Measurements from ENCODE around the gene ATP4A.

The ATP4A gene

GRCh38 chr19:35585848-35586247, 22.4 kb upstream of the ATP4A start, which contains the start of gene PMIS2:
TSS of gene PMIS2 (plus strand) at chr19:35586173. CDS start at chr19:35586260, 87 bp downstream.
- Mint-ChIP-seq H3K36me3 (no peaks in the 10 kb centered on the region), H3K9me3 (ENCODE audit: low read depth) (no peaks in the 10 kb centered on the region), H3K4me3 (no peak within 1 kb of the TSS), H3K27me3 (peaks cover 14% of the 10 kb centered on the region), H3K4me1 (ENCODE audit: low read depth) (no peaks in the 10 kb centered on the region), H3K27ac (no peak within 1 kb of the TSS)

DNA sequence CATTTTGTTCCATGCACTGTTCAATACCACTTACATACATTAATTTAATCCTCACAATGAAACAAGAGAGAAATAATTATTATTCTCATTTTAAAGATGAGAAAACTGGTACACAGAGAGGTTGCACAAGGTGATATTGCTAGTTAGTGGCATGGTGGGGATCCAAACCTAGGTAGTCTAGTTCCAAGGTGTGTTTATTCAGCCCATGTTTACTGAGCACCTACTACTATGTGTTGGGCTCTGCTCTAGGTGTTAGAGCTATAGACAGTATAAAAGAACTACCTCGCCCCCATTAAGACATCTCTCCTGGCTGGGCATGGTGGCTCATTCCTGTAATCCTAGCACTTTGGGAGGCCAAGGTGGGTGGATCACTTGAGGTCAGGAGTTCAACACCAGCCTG, 19.3 kb upstream of the ATP4A start:
- peaks cover 2% of the 10 kb centered on the region for H3K36me3 Mint-ChIP-seq
- no peaks in the 10 kb centered on the region for H3K4me1 Mint-ChIP-seq (ENCODE audit: low read depth)
- no peak overlapping the region for H3K27ac Mint-ChIP-seq
- H3K27me3 Mint-ChIP-seq: peaks cover 19% of the 10 kb centered on the region
- no peak overlapping the region for H3K4me3 Mint-ChIP-seq
- no peaks in the 10 kb centered on the region for H3K9me3 Mint-ChIP-seq (ENCODE audit: low read depth)

- no peak overlapping the region for H3K27ac Mint-ChIP-seq
- peaks cover 26% of the 10 kb centered on the region for H3K9me3 Mint-ChIP-seq (ENCODE audit: low read depth)
- no peak overlapping the region for H3K4me3 Mint-ChIP-seq
- H3K27me3 Mint-ChIP-seq: peaks cover 12% of the 10 kb centered on the region
- H3K4me1 Mint-ChIP-seq (ENCODE audit: low read depth): no peaks in the 10 kb centered on the region
- H3K36me3 Mint-ChIP-seq: peaks cover 24% of the 10 kb centered on the region
Observed at GRCh38 chr19:35578707-35579106, 15.2 kb upstream of the ATP4A start.

GRCh38 chr19:35577918-35578317, 14.5 kb upstream of the ATP4A start:
- Mint-ChIP-seq H3K4me3 (no peak overlapping the region), H3K36me3 (peaks cover 24% of the 10 kb centered on the region), H3K4me1 (ENCODE audit: low read depth) (no peaks in the 10 kb centered on the region), H3K27me3 (peaks cover 10% of the 10 kb centered on the region), H3K27ac (no peak overlapping the region), H3K9me3 (ENCODE audit: low read depth) (peaks cover 26% of the 10 kb centered on the region)

DNA sequence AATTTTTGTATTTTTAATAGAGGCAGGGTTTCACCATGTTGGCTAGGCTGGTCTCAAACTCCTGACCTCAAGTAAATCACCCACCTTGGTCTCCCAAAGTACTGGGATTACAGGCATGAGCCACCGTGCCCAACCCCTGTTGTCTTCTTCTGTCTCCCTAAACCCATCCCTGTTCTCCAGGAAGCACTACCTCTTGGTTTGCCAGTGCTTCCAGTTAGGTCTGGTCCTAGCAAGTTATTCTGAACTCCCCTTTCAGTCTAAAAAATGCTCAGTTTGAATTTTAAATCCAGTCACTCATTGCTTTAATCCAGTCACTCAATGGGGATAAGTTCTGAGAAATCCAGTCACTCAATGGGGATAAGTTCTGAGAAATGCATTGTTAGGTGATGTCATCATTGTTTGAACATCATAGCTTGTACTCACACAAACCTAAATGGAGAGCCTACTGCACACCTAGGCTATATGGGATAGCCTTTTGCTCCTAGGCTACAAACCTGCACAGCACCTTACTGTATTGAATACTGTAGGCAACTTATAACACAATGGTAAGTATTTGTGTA, 8.0 kb upstream of the ATP4A start:
- Mint-ChIP-seq H3K27ac (no peak overlapping the region), H3K36me3 (peaks cover 14% of the 10 kb centered on the region), H3K4me3 (no peak overlapping the region), H3K27me3 (peaks cover 10% of the 10 kb centered on the region), H3K9me3 (ENCODE audit: low read depth) (peaks cover 20% of the 10 kb centered on the region), H3K4me1 (ENCODE audit: low read depth) (no peaks in the 10 kb centered on the region)

DNA sequence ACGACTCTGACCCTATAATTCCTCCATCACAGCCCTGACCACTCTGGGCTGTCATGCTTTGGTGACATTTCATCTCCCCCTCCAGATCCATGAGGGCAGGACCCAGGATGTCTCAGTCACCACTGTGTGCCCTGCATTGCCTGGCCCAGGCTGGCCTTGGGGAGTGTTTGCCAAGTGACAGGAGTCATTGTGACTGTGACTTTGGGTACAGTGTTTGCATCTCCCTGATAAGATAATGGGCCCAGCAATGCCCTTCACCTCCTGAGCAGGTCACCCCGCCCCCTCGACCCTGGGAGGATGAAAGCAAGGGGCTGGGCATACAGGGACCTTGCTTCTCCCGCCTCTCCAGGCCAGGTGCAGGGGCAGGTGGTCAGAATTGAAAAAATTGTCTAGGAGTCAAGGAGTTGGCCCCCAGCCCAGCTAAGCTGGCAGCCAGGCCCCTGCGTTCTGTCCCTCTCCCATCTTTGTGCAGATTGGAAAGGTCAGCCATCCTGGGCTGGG, 5.9 kb upstream of the ATP4A start:
- Mint-ChIP-seq H3K27ac (no peak overlapping the region), H3K4me3 (no peak overlapping the region), H3K9me3 (ENCODE audit: low read depth) (peaks cover under 1% of the 10 kb centered on the region), H3K36me3 (no peaks in the 10 kb centered on the region), H3K4me1 (ENCODE audit: low read depth) (no peaks in the 10 kb centered on the region), H3K27me3 (peaks cover 13% of the 10 kb centered on the region)

- no peaks in the 10 kb centered on the region for H3K4me1 Mint-ChIP-seq (ENCODE audit: low read depth)
- H3K4me3 Mint-ChIP-seq: no peak overlapping the region
- no peaks in the 10 kb centered on the region for H3K9me3 Mint-ChIP-seq (ENCODE audit: low read depth)
- H3K27ac Mint-ChIP-seq: no peak overlapping the region
- peaks cover 19% of the 10 kb centered on the region for H3K27me3 Mint-ChIP-seq
- H3K36me3 Mint-ChIP-seq: no peaks in the 10 kb centered on the region
Observed at GRCh38 chr19:35566738-35567137, 3.3 kb upstream of the ATP4A start.

DNA sequence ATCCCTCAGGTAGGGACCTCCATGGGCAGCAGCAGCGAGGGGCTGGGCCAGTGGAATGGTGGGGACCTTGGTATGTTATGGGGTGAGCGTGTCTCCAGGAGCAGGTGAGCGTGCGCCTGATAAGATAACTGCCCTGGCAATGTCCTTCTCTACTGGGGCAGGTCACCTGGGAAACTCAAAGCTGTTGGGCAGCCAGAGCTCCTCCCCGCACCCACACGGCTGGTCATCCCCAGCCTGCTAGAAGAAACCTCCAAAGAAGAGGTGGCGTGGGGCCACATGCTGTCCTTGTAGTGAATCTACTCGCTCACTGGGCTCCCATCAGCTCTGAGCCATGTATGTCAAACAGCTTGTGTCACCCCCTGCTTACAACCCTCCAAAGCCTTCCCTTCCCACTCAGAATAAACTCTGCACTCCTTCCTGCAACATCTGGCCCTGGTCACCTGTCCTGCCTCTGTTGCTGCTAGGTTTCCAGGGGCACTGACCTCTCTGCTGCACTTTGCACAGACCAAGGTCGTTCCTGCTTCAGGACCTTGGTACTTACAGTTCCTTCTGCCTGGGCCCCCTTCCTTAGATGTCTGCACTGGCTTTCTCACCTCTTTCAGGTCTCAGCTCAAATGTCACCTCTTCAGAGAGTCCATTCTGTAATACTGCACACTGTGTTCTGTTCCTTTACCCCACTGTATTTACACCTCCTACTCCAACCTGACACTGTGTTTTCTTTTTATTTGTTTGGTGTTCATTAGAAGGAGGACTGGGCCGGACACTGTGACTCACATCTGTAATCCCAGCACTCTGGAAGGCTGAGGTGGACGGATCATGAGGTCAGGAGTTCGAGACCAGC, 1.8 kb upstream of the ATP4A start:
- H3K27ac Mint-ChIP-seq: no peak overlapping the region
- H3K4me3 Mint-ChIP-seq: no peak overlapping the region
- H3K4me1 Mint-ChIP-seq (ENCODE audit: low read depth): no peaks in the 10 kb centered on the region
- no peaks in the 10 kb centered on the region for H3K9me3 Mint-ChIP-seq (ENCODE audit: low read depth)
- no peaks in the 10 kb centered on the region for H3K36me3 Mint-ChIP-seq
- H3K27me3 Mint-ChIP-seq: peaks cover 21% of the 10 kb centered on the region

GRCh38 chr19:35562776-35563175, 682 bp downstream of the ATP4A start:
- Mint-ChIP-seq H3K36me3 (no peaks in the 10 kb centered on the region), H3K9me3 (ENCODE audit: low read depth) (no peaks in the 10 kb centered on the region), H3K27me3 (peaks cover 31% of the 10 kb centered on the region), H3K4me1 (ENCODE audit: low read depth) (peaks cover 8% of the 10 kb centered on the region), H3K27ac (no peak overlapping the region), H3K4me3 (no peak overlapping the region)

DNA sequence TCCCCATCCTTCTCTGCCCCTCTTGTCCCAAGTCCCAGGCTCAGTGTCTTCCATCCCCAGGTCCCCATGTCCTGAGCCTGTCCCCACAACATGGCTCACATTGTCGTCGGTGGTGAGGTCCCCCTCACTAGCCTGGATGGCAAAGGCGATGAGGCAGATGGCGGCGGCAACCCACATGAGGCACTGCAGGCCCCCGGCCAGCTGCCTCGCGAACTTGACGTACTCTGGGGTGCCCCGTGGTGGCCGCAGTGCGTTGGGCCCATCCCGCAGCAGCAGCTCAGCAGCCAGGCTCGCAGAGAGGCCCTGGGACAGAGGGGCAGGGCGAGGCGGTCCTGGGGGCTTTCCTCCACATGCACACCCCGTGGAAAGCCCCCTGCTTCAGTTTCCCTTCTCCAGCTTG, 1.1 kb downstream of the ATP4A start:
- Mint-ChIP-seq H3K9me3 (ENCODE audit: low read depth) (no peaks in the 10 kb centered on the region), H3K4me1 (ENCODE audit: low read depth) (peaks cover 8% of the 10 kb centered on the region), H3K4me3 (no peak overlapping the region), H3K27me3 (peaks cover 31% of the 10 kb centered on the region), H3K27ac (no peak overlapping the region), H3K36me3 (no peaks in the 10 kb centered on the region)

GRCh38 chr19:35561436-35561835, 2.0 kb downstream of the ATP4A start:
- Mint-ChIP-seq H3K27me3 (peaks cover 30% of the 10 kb centered on the region), H3K4me3 (no peak overlapping the region), H3K4me1 (ENCODE audit: low read depth) (peaks cover 11% of the 10 kb centered on the region), H3K27ac (no peak overlapping the region), H3K36me3 (no peaks in the 10 kb centered on the region), H3K9me3 (ENCODE audit: low read depth) (no peaks in the 10 kb centered on the region)

- H3K9me3 Mint-ChIP-seq (ENCODE audit: low read depth): no peaks in the 10 kb centered on the region
- no peak overlapping the region for H3K4me3 Mint-ChIP-seq
- peaks cover 30% of the 10 kb centered on the region for H3K27me3 Mint-ChIP-seq
- H3K36me3 Mint-ChIP-seq: no peaks in the 10 kb centered on the region
- H3K4me1 Mint-ChIP-seq (ENCODE audit: low read depth): peaks cover 11% of the 10 kb centered on the region
- H3K27ac Mint-ChIP-seq: no peak overlapping the region
Observed at GRCh38 chr19:35560677-35561076, 2.8 kb downstream of the ATP4A start.

- H3K36me3 Mint-ChIP-seq: no peaks in the 10 kb centered on the region
- peaks cover 28% of the 10 kb centered on the region for H3K27me3 Mint-ChIP-seq
- H3K9me3 Mint-ChIP-seq (ENCODE audit: low read depth): no peaks in the 10 kb centered on the region
- H3K4me1 Mint-ChIP-seq (ENCODE audit: low read depth): peaks cover 11% of the 10 kb centered on the region
- H3K4me3 Mint-ChIP-seq: no peak overlapping the region
- H3K27ac Mint-ChIP-seq: no peak overlapping the region
Observed at GRCh38 chr19:35560271-35560670, 3.2 kb downstream of the ATP4A start.

DNA sequence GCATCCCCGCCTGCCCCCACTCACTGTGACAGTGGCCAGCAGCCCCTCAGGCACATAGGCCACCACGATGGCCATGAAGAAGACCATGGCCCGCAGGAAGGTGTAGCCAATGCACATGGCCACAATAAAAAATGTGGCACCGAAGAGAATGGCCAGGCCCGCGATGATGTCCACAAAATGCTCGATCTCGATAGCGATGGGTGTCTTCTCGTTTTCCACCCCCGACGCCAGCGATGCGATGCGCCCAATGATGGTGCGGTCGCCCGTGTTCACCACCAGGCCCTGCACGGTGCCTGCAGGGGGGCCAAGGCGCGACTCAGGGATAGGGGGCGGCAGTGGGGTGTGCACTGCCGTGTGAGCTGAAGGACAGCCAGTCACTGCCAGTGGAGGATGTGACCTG, 3.7 kb downstream of the ATP4A start:
- H3K4me3 Mint-ChIP-seq: no peak overlapping the region
- H3K27ac Mint-ChIP-seq: no peak overlapping the region
- no peaks in the 10 kb centered on the region for H3K9me3 Mint-ChIP-seq (ENCODE audit: low read depth)
- peaks cover 11% of the 10 kb centered on the region for H3K4me1 Mint-ChIP-seq (ENCODE audit: low read depth)
- H3K27me3 Mint-ChIP-seq: peaks cover 27% of the 10 kb centered on the region
- H3K36me3 Mint-ChIP-seq: no peaks in the 10 kb centered on the region

GRCh38 chr19:35559281-35559659, 4.2 kb downstream of the ATP4A start:
- Mint-ChIP-seq H3K27me3 (peaks cover 27% of the 10 kb centered on the region), H3K4me1 (ENCODE audit: low read depth) (peaks cover 11% of the 10 kb centered on the region), H3K9me3 (ENCODE audit: low read depth) (no peaks in the 10 kb centered on the region), H3K27ac (no peak overlapping the region), H3K4me3 (peak overlapping the region; percentile 49), H3K36me3 (no peaks in the 10 kb centered on the region)
